Measurements from ENCODE around the gene CTNND1.

The CTNND1 gene

GRCh38 chr11:57744357-57744756 is 17.2 kb upstream of the CTNND1 start:
- Histone ChIP-seq H3K4me1 (ENCODE audit: insufficient read depth, low read length) (peaks cover 6% of the 10 kb centered on the region; the same call in 1 of the 2 replicates), H3K36me3 (ENCODE audit: insufficient read depth, low read length) (peaks cover 8% of the 10 kb centered on the region; the same call in 1 of the 2 replicates), H3K9me3 (ENCODE audit: control insufficient read depth, insufficient read depth, low read length) (no peaks in the 10 kb centered on the region), H3K9ac (ENCODE audit: low read depth, low read length) (no peak overlapping the region)

- Histone ChIP-seq H3K9me3 (ENCODE audit: control insufficient read depth, insufficient read depth, low read length) (no peaks in the 10 kb centered on the region), H3K36me3 (ENCODE audit: insufficient read depth, low read length) (peaks cover 8% of the 10 kb centered on the region; the same call in 1 of the 2 replicates), H3K9ac (ENCODE audit: low read depth, low read length) (no peak overlapping the region), H3K4me1 (ENCODE audit: insufficient read depth, low read length) (peaks cover 6% of the 10 kb centered on the region; the same call in 1 of the 2 replicates)
Measured at GRCh38 chr11:57745206-57745605, 16.4 kb upstream of the CTNND1 start.

- H3K4me1 ChIP-seq (ENCODE audit: insufficient read depth, low read length), result peaks cover 6% of the 10 kb centered on the region; the same call in 1 of the 2 replicates
- H3K9me3 ChIP-seq (ENCODE audit: control insufficient read depth, insufficient read depth, low read length), result no peaks in the 10 kb centered on the region
- H3K9ac ChIP-seq (ENCODE audit: low read depth, low read length), result no peak overlapping the region
- peaks cover 8% of the 10 kb centered on the region; the same call in 1 of the 2 replicates for H3K36me3 ChIP-seq (ENCODE audit: insufficient read depth, low read length)
Measured at GRCh38 chr11:57746920-57747319, 14.7 kb upstream of the CTNND1 start.

- Histone ChIP-seq H3K36me3 (ENCODE audit: insufficient read depth, low read length) (no peaks in the 10 kb centered on the region), H3K9ac (ENCODE audit: low read depth, low read length) (no peak overlapping the region)
Measured at GRCh38 chr11:57751176-57751575, 10.4 kb upstream of the CTNND1 start.

GRCh38 chr11:57751676-57752253 is 9.8 kb upstream of the CTNND1 start, which contains the start of gene BTBD18:
BTBD18 (minus strand) TSS chr11:57751819; CDS start chr11:57751188, 631 bp downstream.
- Histone ChIP-seq H3K4me1 (ENCODE audit: insufficient read depth, low read length) (no peaks in the 10 kb centered on the region), H3K9me3 (ENCODE audit: control insufficient read depth, insufficient read depth, low read length) (no peaks in the 10 kb centered on the region), H3K9ac (ENCODE audit: low read depth, low read length) (no peak within 1 kb of the TSS), H3K36me3 (ENCODE audit: insufficient read depth, low read length) (no peaks in the 10 kb centered on the region)

More at GRCh38 chr11:57751176-57751575, 10.4 kb upstream of the CTNND1 start:
- no peaks in the 10 kb centered on the region for H3K9me3 ChIP-seq (ENCODE audit: control insufficient read depth, insufficient read depth, low read length)
- no peaks in the 10 kb centered on the region for H3K4me1 ChIP-seq (ENCODE audit: insufficient read depth, low read length)

GRCh38 chr11:57752954-57753353 is 8.6 kb upstream of the CTNND1 start:
- Histone ChIP-seq H3K9ac (ENCODE audit: low read depth, low read length) (no peak overlapping the region), H3K9me3 (ENCODE audit: control insufficient read depth, insufficient read depth, low read length) (no peaks in the 10 kb centered on the region), H3K36me3 (ENCODE audit: insufficient read depth, low read length) (no peaks in the 10 kb centered on the region), H3K4me1 (ENCODE audit: insufficient read depth, low read length) (no peaks in the 10 kb centered on the region)

GRCh38 chr11:57758174-57758573 is 3.4 kb upstream of the CTNND1 start:
- Histone ChIP-seq H3K36me3 (ENCODE audit: insufficient read depth, low read length) (no peaks in the 10 kb centered on the region), H3K9ac (ENCODE audit: low read depth, low read length) (no peak overlapping the region), H3K9me3 (ENCODE audit: control insufficient read depth, insufficient read depth, low read length) (no peaks in the 10 kb centered on the region), H3K4me1 (ENCODE audit: insufficient read depth, low read length) (no peaks in the 10 kb centered on the region)

- Histone ChIP-seq H3K9me3 (ENCODE audit: control insufficient read depth, insufficient read depth, low read length) (no peaks in the 10 kb centered on the region), H3K4me1 (ENCODE audit: insufficient read depth, low read length) (no peaks in the 10 kb centered on the region), H3K9ac (ENCODE audit: low read depth, low read length) (peak overlapping the region; percentile 99), H3K36me3 (ENCODE audit: insufficient read depth, low read length) (no peaks in the 10 kb centered on the region)
Measured at GRCh38 chr11:57762235-57762861, 746 bp downstream of the CTNND1 start.

- Histone ChIP-seq H3K9me3 (ENCODE audit: control insufficient read depth, insufficient read depth, low read length) (no peaks in the 10 kb centered on the region), H3K9ac (ENCODE audit: low read depth, low read length) (peak overlapping the region; percentile 99), H3K36me3 (ENCODE audit: insufficient read depth, low read length) (no peaks in the 10 kb centered on the region), H3K4me1 (ENCODE audit: insufficient read depth, low read length) (no peaks in the 10 kb centered on the region)
Measured at GRCh38 chr11:57763568-57763967, 2.0 kb downstream of the CTNND1 start.

- H3K9me3 ChIP-seq (ENCODE audit: control insufficient read depth, insufficient read depth, low read length), result no peaks in the 10 kb centered on the region
- H3K9ac ChIP-seq (ENCODE audit: low read depth, low read length), result peak overlapping the region; percentile 99
- H3K4me1 ChIP-seq (ENCODE audit: insufficient read depth, low read length), result no peaks in the 10 kb centered on the region
- H3K36me3 ChIP-seq (ENCODE audit: insufficient read depth, low read length), result no peaks in the 10 kb centered on the region
Measured at GRCh38 chr11:57764021-57764420, 2.4 kb downstream of the CTNND1 start.

GRCh38 chr11:57764566-57764965 is 3.0 kb downstream of the CTNND1 start:
- H3K36me3 ChIP-seq (ENCODE audit: insufficient read depth, low read length), result no peaks in the 10 kb centered on the region
- no peaks in the 10 kb centered on the region for H3K4me1 ChIP-seq (ENCODE audit: insufficient read depth, low read length)
- peak overlapping the region; percentile 99; the same call in 1 of the 2 replicates for H3K9ac ChIP-seq (ENCODE audit: low read depth, low read length)
- H3K9me3 ChIP-seq (ENCODE audit: control insufficient read depth, insufficient read depth, low read length), result no peaks in the 10 kb centered on the region

- no peak overlapping the region; the same call in 1 of the 2 replicates for H3K9ac ChIP-seq (ENCODE audit: low read depth, low read length)
- no peaks in the 10 kb centered on the region for H3K4me1 ChIP-seq (ENCODE audit: insufficient read depth, low read length)
- H3K36me3 ChIP-seq (ENCODE audit: insufficient read depth, low read length), result no peaks in the 10 kb centered on the region
- no peaks in the 10 kb centered on the region for H3K9me3 ChIP-seq (ENCODE audit: control insufficient read depth, insufficient read depth, low read length)
Measured at GRCh38 chr11:57764972-57765371, 3.4 kb downstream of the CTNND1 start.

GRCh38 chr11:57770793-57771192 is 9.2 kb downstream of the CTNND1 start:
- no peaks in the 10 kb centered on the region for H3K9me3 ChIP-seq (ENCODE audit: control insufficient read depth, insufficient read depth, low read length)
- peaks cover 15% of the 10 kb centered on the region for H3K4me1 ChIP-seq (ENCODE audit: insufficient read depth, low read length)
- no peak overlapping the region for H3K9ac ChIP-seq (ENCODE audit: low read depth, low read length)
- H3K36me3 ChIP-seq (ENCODE audit: insufficient read depth, low read length), result no peaks in the 10 kb centered on the region

- H3K36me3 ChIP-seq (ENCODE audit: insufficient read depth, low read length), result no peaks in the 10 kb centered on the region
- peaks cover 21% of the 10 kb centered on the region for H3K4me1 ChIP-seq (ENCODE audit: insufficient read depth, low read length)
- no peak overlapping the region for H3K9ac ChIP-seq (ENCODE audit: low read depth, low read length)
- no peaks in the 10 kb centered on the region for H3K9me3 ChIP-seq (ENCODE audit: control insufficient read depth, insufficient read depth, low read length)
Measured at GRCh38 chr11:57771365-57771764, 9.8 kb downstream of the CTNND1 start.

- H3K4me1 ChIP-seq (ENCODE audit: insufficient read depth, low read length), result peaks cover 33% of the 10 kb centered on the region
- H3K9me3 ChIP-seq (ENCODE audit: control insufficient read depth, insufficient read depth, low read length), result no peaks in the 10 kb centered on the region
- no peak overlapping the region for H3K9ac ChIP-seq (ENCODE audit: low read depth, low read length)
- H3K36me3 ChIP-seq (ENCODE audit: insufficient read depth, low read length), result no peaks in the 10 kb centered on the region
Measured at GRCh38 chr11:57772562-57772961, 11.0 kb downstream of the CTNND1 start.
